Loucy (cell line): ENCODE data around the gene HOXD10.

Experiments
- CTCF ChIP-seq: fragments of 200-600 bp; sonication (generic); conservative IDR thresholded peaks from 2 replicates; pipeline ENCODE4 v1.5.1; 2014; ENCODE audit warnings: mild to moderate bottlenecking, antibody characterized with exemption, low read length
- EZH2phosphoT487 ChIP-seq: fragments of 200-600 bp; IDR thresholded peaks from 2 replicates; pipeline ENCODE4 v1.6.1; 2018; ENCODE audit warnings: antibody characterized with exemption, mild to moderate bottlenecking, moderate library complexity, borderline replicate concordance

- no peak for TF ChIP-seq CTCF
- no peak for TF ChIP-seq EZH2phosphoT487
Observed at GRCh38 chr2:176092270-176093144, 24.1 kb upstream of the HOXD10 start, which contains the start of gene HOXD13.
